ENCODE measurements around the gene GVQW3.
"Not testable (repeated sequence)": the region's sequence is repeated elsewhere in the genome, so short reads cannot be mapped to it uniquely, and the experiment has no call there.

The GVQW3 gene

GRCh38 chr11:76385903-76386302, 4.8 kb downstream of the GVQW3 start:
- no peak for DNase-seq (ENCODE audit: low read depth, low spot score)

- DNase-seq (ENCODE audit: low read depth, low spot score), result no peak
These were observed 7.3 kb downstream of the GVQW3 start for GRCh38 chr11:76388408-76388807.

GRCh38 chr11:76391021-76391420, 9.9 kb downstream of the GVQW3 start:
- no peak for DNase-seq (ENCODE audit: low read depth, low spot score)

- DNase-seq (ENCODE audit: low read depth, low spot score), result no peak
These were observed 10.8 kb downstream of the GVQW3 start for GRCh38 chr11:76391811-76392475.

GRCh38 chr11:76392870-76393269, 11.7 kb downstream of the GVQW3 start:
- no peak for DNase-seq (ENCODE audit: low read depth, low spot score)

- DNase-seq (ENCODE audit: low read depth, low spot score), result no peak
These were observed 13.3 kb downstream of the GVQW3 start for GRCh38 chr11:76394411-76394810.

- no peak for DNase-seq (ENCODE audit: low read depth, low spot score)
These were observed 14.2 kb downstream of the GVQW3 start for GRCh38 chr11:76395296-76395695.

GRCh38 chr11:76397383-76397782, 16.3 kb downstream of the GVQW3 start:
- DNase-seq (ENCODE audit: low read depth, low spot score), result no peak

GRCh38 chr11:76400967-76401366, 19.8 kb downstream of the GVQW3 start:
- no peak for DNase-seq (ENCODE audit: low read depth, low spot score)

GRCh38 chr11:76401484-76401883, 20.4 kb downstream of the GVQW3 start:
- DNase-seq (ENCODE audit: low read depth, low spot score), result not testable (repeated sequence)

GRCh38 chr11:76406359-76406758, 25.2 kb downstream of the GVQW3 start:
- DNase-seq (ENCODE audit: low read depth, low spot score), result no peak

- DNase-seq (ENCODE audit: low read depth, low spot score), result no peak
These were observed 27.2 kb downstream of the GVQW3 start for GRCh38 chr11:76408171-76408965.

- no peak for DNase-seq (ENCODE audit: low read depth, low spot score)
These were observed 29.8 kb downstream of the GVQW3 start for GRCh38 chr11:76410851-76411357.

GRCh38 chr11:76415073-76415472, 34.0 kb downstream of the GVQW3 start:
- DNase-seq (ENCODE audit: low read depth, low spot score), result no peak

- DNase-seq (ENCODE audit: low read depth, low spot score), result no peak
These were observed 38.8 kb downstream of the GVQW3 start for GRCh38 chr11:76419896-76420295.

- DNase-seq (ENCODE audit: low read depth, low spot score), result no peak
These were observed 43.3 kb downstream of the GVQW3 start for GRCh38 chr11:76424379-76424778.

GRCh38 chr11:76424891-76425290, 43.8 kb downstream of the GVQW3 start:
- DNase-seq (ENCODE audit: low read depth, low spot score), result no peak

- no peak for DNase-seq (ENCODE audit: low read depth, low spot score)
These were observed 45.5 kb downstream of the GVQW3 start for GRCh38 chr11:76426660-76427059.

GRCh38 chr11:76436020-76436419, 54.9 kb downstream of the GVQW3 start:
- no peak for DNase-seq (ENCODE audit: low read depth, low spot score)

GRCh38 chr11:76443268-76443980, 62.3 kb downstream of the GVQW3 start:
- no peak for DNase-seq (ENCODE audit: low read depth, low spot score)

GRCh38 chr11:76444065-76444383, 62.9 kb downstream of the GVQW3 start:
- no peak for DNase-seq (ENCODE audit: low read depth, low spot score)

- DNase-seq (ENCODE audit: low read depth, low spot score), result peak; percentile 99
These were observed 63.4 kb downstream of the GVQW3 start, which contains the start of gene EMSY for GRCh38 chr11:76444384-76445120. TSS of gene EMSY (plus strand) at chr11:76445018. CDS start at chr11:76446939, 1,921 bp downstream.
